ENCODE data around the gene ZIK1.
A peak's percentile ranks its signal among the peaks of the same experiment; 100 is the strongest.

The ZIK1 gene

DNA sequence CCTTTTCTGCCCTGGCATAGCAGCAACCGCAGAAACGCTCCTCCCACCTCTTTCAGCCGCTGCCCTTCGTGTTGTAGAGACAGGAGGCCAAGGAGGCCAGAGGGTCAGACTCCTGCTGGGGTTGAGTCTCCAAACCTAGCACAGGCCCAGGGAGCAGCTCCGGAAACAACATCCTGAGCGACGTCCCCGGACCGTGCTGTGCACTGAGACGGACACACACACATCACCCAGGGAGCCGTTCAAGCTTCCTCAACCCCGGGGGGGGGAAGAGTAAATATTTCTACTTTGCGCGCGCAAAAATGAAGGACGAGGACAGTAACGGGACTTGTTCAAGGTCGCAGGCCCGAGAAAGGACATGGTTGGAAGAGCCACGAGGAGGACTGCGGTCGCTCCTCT is 24.9 kb upstream of the ZIK1 start:
- ChIA-PET POLR2A (no interaction called here), CTCF (no interaction called here)
- DNase-seq (ENCODE audit: extremely low spot score): peak; percentile 17

DNA sequence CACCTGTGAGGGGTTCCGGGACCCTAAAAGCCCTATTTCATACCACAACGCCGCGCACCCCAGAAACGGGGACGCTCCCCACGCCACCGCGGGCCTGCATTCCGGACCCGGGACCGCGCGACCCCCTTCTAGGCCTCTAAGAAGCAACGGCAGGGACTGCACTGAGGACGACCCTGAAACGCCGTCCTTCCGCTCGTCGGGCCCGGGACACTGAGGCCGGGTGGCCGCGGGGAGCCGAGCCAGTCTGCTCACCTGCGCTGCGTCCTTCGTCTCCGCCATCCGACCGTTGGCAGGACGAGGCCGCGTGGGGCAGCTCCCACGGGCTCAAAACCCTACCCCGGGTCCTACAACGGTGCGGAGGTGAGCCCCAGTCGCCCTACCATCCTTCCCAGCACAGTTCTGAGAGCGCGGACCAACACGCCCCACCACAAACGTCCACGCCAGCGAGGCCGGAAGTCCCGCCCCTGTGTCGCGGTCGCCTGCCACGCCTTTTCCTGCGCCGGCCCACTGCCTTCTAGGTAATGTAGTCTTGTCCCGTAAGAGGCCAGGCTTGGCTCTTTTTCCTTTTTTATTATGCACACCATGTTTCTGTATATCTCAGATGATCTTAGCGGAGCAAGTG is 24.4 kb upstream of the ZIK1 start, which contains the start of gene ZNF550:
ZNF550 (minus strand) TSS at position 460 of the 622 bp plus-strand sequence; CDS start at position 279, 181 bp downstream.
- CTCF ChIA-PET: no interaction called here
- POLR2A ChIA-PET: no interaction called here
- TF ChIP-seq ELF4 (IDR thresholded peaks at IDR 0.05) (no peak), FOXA1 (IDR thresholded peaks at IDR 0.05) (no peak), FOXK2 (IDR thresholded peaks at IDR 0.05) (no peak), SP1 (IDR thresholded peaks at IDR 0.05) (no peak), FOXM1 (IDR thresholded peaks at IDR 0.05; ENCODE audit: borderline replicate concordance) (no peak), ARNT (IDR thresholded peaks at IDR 0.05) (no peak), BHLHE40 (IDR thresholded peaks at IDR 0.05; ENCODE audit: borderline replicate concordance) (no peak), LEF1 (IDR thresholded peaks at IDR 0.05; ENCODE audit: borderline replicate concordance) (no peak)
- DNase-seq (ENCODE audit: extremely low spot score): peak; percentile 91

More for the DNA sequence above, 24.9 kb upstream of the ZIK1 start:
- TF ChIP-seq BHLHE40 (IDR thresholded peaks at IDR 0.05; ENCODE audit: borderline replicate concordance): no peak
- TF ChIP-seq FOXM1 (IDR thresholded peaks at IDR 0.05; ENCODE audit: borderline replicate concordance): no peak
- no peak for TF ChIP-seq TARDBP (IDR thresholded peaks at IDR 0.05)
- TF ChIP-seq, protein P1, sequence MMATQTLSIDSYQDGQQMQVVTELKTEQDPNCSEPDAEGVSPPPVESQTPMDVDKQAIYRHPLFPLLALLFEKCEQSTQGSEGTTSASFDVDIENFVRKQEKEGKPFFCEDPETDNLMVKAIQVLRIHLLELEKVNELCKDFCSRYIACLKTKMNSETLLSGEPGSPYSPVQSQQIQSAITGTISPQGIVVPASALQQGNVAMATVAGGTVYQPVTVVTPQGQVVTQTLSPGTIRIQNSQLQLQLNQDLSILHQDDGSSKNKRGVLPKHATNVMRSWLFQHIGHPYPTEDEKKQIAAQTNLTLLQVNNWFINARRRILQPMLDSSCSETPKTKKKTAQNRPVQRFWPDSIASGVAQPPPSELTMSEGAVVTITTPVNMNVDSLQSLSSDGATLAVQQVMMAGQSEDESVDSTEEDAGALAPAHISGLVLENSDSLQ (IDR thresholded peaks at IDR 0.05): no peak
- TF ChIP-seq SP1 (IDR thresholded peaks at IDR 0.05): no peak
- TF ChIP-seq L3MBTL2 (conservative IDR thresholded peaks at IDR 0.05): peak; percentile 47
- no peak for TF ChIP-seq ARNT (IDR thresholded peaks at IDR 0.05)

DNA sequence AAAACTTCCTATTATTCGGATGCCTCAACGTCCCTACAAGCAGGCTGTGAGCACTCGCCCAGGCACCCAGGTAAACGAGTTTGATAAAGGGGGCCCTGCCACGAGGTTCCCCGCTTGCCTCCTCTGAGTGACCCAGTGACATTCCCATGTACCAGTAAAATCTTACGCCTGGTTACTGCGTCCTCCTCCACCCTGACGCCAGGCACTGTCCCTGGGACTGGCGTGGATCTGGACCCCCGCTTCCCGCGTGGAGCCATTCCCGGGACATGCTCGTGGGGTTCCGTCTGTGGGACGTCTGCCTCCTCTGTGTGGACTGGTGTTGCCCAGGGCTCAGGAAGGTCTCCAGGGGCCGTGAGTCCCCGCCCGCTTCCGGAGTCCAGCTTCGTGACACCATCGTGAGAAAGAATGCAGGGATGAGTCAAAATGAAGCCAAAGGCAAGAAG is 23.9 kb upstream of the ZIK1 start:
- ChIA-PET POLR2A (no interaction called here), CTCF (no interaction called here)
- DNase-seq (ENCODE audit: extremely low spot score): no peak

DNA sequence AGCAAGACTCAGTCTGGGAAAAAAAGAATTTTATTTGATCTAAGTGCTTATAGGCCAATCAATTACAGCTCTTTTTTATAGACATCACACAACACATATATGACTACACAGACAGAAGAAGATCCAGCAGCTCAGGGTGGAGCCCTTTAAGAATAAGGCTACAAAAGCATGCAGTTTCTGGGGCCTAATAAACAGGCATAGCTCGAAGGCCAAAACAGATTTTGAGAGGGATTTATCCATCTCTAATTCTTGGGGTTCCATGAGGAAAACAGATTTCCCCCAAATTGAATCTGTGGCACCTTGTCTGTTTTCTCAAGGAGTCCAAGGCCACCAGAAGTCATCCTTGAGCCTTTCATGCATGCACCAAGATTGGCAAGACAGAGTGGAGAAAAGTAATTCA is 20.4 kb upstream of the ZIK1 start:
- no peak for DNase-seq (ENCODE audit: extremely low spot score)
- TF ChIP-seq HDGF (IDR thresholded peaks at IDR 0.05; ENCODE audit: borderline replicate concordance): no peak
- no peak for TF ChIP-seq BHLHE40 (IDR thresholded peaks at IDR 0.05; ENCODE audit: borderline replicate concordance)
- TF ChIP-seq NFRKB (IDR thresholded peaks at IDR 0.05): no peak
- TF ChIP-seq L3MBTL2 (conservative IDR thresholded peaks at IDR 0.05): no peak
- CTCF ChIA-PET: no interaction called here
- POLR2A ChIA-PET: no interaction called here

More for the DNA sequence above, 23.9 kb upstream of the ZIK1 start:
- no peak for TF ChIP-seq FOXM1 (IDR thresholded peaks at IDR 0.05; ENCODE audit: borderline replicate concordance)
- TF ChIP-seq LEF1 (IDR thresholded peaks at IDR 0.05; ENCODE audit: borderline replicate concordance): no peak
- no peak for TF ChIP-seq BHLHE40 (IDR thresholded peaks at IDR 0.05; ENCODE audit: borderline replicate concordance)
- no peak for TF ChIP-seq SUZ12 (IDR thresholded peaks at IDR 0.05)
- no peak for TF ChIP-seq NFRKB (IDR thresholded peaks at IDR 0.05)
- no peak for TF ChIP-seq CTBP1 (IDR thresholded peaks at IDR 0.05; ENCODE audit: borderline replicate concordance)
- TF ChIP-seq ZNF384 (IDR thresholded peaks at IDR 0.05): no peak
- no peak for TF ChIP-seq ARNT (IDR thresholded peaks at IDR 0.05)
- no peak for TF ChIP-seq HDGF (IDR thresholded peaks at IDR 0.05; ENCODE audit: borderline replicate concordance)
- TF ChIP-seq FOXA1 (IDR thresholded peaks at IDR 0.05): no peak
- no peak for TF ChIP-seq L3MBTL2 (conservative IDR thresholded peaks at IDR 0.05)
- no peak for TF ChIP-seq ELF4 (IDR thresholded peaks at IDR 0.05)

DNA sequence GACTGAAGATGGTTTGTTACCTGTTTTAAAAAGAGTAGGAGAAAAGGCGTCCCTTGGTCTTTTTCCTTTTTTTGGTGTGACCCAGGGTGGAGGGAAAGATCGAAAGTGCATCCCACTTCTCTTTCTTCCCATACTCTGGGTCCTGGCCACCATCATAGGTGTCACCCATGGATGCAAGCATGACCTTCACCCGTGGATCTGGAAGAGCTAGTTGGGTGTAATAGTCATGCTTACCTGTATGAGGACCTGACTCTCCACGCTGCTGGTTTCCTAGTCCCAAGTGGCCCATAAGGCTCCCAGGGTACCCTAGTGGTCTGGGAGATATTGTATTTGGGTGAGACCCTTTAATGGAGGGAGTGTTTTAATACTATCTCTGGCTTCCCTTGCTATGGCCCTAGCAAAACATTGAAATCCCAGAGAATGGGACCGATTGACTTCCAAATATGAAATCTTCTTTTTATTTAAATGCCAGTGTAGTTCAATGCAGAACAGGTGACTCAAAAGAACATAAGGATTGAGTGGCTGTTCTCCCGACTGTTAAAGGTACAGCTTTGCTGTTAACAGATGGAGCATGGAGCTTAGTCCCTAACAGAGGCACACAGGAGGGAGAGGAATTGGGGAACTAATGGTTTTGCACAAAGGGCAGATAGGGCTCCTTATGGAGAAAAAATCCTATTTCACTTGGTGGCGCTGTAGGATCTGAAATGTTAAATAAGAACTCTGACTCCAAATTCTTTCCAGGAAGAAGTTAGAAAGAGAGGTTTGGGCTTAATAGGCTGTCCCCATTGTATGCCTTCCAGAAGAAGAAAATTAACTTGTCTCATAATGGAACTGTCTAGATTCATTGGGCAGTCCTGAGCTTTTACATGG is 17.3 kb upstream of the ZIK1 start:
- DNase-seq (ENCODE audit: extremely low spot score): no peak
- TF ChIP-seq FOXM1 (IDR thresholded peaks at IDR 0.05; ENCODE audit: borderline replicate concordance) (no peak), SUZ12 (IDR thresholded peaks at IDR 0.05) (no peak), FOXK2 (IDR thresholded peaks at IDR 0.05) (no peak), CTBP1 (IDR thresholded peaks at IDR 0.05; ENCODE audit: borderline replicate concordance) (no peak), HDGF (IDR thresholded peaks at IDR 0.05; ENCODE audit: borderline replicate concordance) (no peak), NFRKB (IDR thresholded peaks at IDR 0.05) (no peak), L3MBTL2 (conservative IDR thresholded peaks at IDR 0.05) (no peak), LEF1 (IDR thresholded peaks at IDR 0.05; ENCODE audit: borderline replicate concordance) (no peak), TARDBP (IDR thresholded peaks at IDR 0.05) (no peak), ZNF384 (IDR thresholded peaks at IDR 0.05) (no peak), ELF4 (IDR thresholded peaks at IDR 0.05) (no peak), SP1 (IDR thresholded peaks at IDR 0.05) (no peak), ARNT (IDR thresholded peaks at IDR 0.05) (no peak), FOXA1 (IDR thresholded peaks at IDR 0.05) (no peak), BHLHE40 (IDR thresholded peaks at IDR 0.05; ENCODE audit: borderline replicate concordance) (no peak)
- TF ChIP-seq, protein P1 (IDR thresholded peaks at IDR 0.05): no peak
- ChIA-PET POLR2A (no interaction called here), CTCF (no interaction called here)

DNA sequence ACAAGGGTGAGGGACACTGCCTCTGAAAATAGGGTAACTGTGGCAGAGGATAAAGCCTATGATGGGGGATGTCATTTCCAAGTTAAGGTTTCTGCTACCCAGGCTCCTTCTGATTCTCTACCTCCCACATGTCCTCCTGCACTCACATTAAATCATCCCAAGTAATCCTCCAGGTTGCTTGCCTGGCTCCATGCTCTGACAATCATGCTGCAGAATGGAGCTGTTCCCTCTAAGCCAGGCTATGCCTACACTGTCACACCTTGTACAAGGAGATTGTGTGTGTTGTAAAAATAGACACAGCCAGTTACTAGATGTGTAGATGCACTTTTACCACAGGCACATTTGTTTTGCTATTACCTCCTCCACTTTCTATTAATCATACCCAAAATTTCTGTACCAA is 13.2 kb upstream of the ZIK1 start:
- TF ChIP-seq FOXA1 (IDR thresholded peaks at IDR 0.05): no peak
- TF ChIP-seq SUZ12 (IDR thresholded peaks at IDR 0.05): no peak
- no peak for TF ChIP-seq TARDBP (IDR thresholded peaks at IDR 0.05)
- no peak for TF ChIP-seq ARNT (IDR thresholded peaks at IDR 0.05)
- TF ChIP-seq L3MBTL2 (conservative IDR thresholded peaks at IDR 0.05): no peak
- TF ChIP-seq, protein P1 (IDR thresholded peaks at IDR 0.05): no peak
- no peak for TF ChIP-seq LEF1 (IDR thresholded peaks at IDR 0.05; ENCODE audit: borderline replicate concordance)
- CTCF ChIA-PET: no interaction called here
- POLR2A ChIA-PET: no interaction called here
- no peak for DNase-seq (ENCODE audit: extremely low spot score)
